Measurements from ENCODE around the gene CDK4.
A peak's percentile ranks its signal among the peaks of the same experiment; 100 is the strongest.

CDK4 gene

GRCh38 chr12:57745485-57745881, 6.6 kb downstream of the CDK4 start:
- ChIA-PET POLR2A (interaction anchor here (0.6 to 3.0 kb wide), 13 partner anchors 10 to 225 kb away, joined by 3 to 42 read pairs (median 4); partner anchors contain the start of genes ARHGEF25, CYP27B1, DDIT3 and MARCHF9), CTCF (interaction anchor here (0.6 kb wide), 1 partner anchor 91 kb away, joined by 5 read pairs; no protein-coding TSS in a partner anchor)
- no peak for TF ChIP-seq FOXK2 (IDR thresholded peaks at IDR 0.05)
- TF ChIP-seq L3MBTL2 (conservative IDR thresholded peaks at IDR 0.05): no peak
- TF ChIP-seq TARDBP (IDR thresholded peaks at IDR 0.05): no peak
- no peak for TF ChIP-seq HDGF (IDR thresholded peaks at IDR 0.05; ENCODE audit: borderline replicate concordance)
- TF ChIP-seq CTBP1 (IDR thresholded peaks at IDR 0.05; ENCODE audit: borderline replicate concordance): no peak
- no peak for TF ChIP-seq LEF1 (IDR thresholded peaks at IDR 0.05; ENCODE audit: borderline replicate concordance)
- no peak for TF ChIP-seq FOXM1 (IDR thresholded peaks at IDR 0.05; ENCODE audit: borderline replicate concordance)
- TF ChIP-seq ELF4 (IDR thresholded peaks at IDR 0.05): no peak
- TF ChIP-seq SUZ12 (IDR thresholded peaks at IDR 0.05): no peak
- TF ChIP-seq NFRKB (IDR thresholded peaks at IDR 0.05): no peak
- no peak for TF ChIP-seq FOXA1 (IDR thresholded peaks at IDR 0.05)
- no peak for TF ChIP-seq BHLHE40 (IDR thresholded peaks at IDR 0.05; ENCODE audit: borderline replicate concordance)
- no peak for TF ChIP-seq SP1 (IDR thresholded peaks at IDR 0.05)
- TF ChIP-seq PKNOX1 (IDR thresholded peaks at IDR 0.05): no peak
- no peak for TF ChIP-seq ZNF384 (IDR thresholded peaks at IDR 0.05)
- TF ChIP-seq ARNT (IDR thresholded peaks at IDR 0.05): no peak
- DNase-seq (ENCODE audit: extremely low spot score): no peak

- DNase-seq (ENCODE audit: extremely low spot score): peak; percentile 92
- POLR2A ChIA-PET: interaction anchor here (0.6 to 3.0 kb wide), 19 partner anchors 9 to 286 kb away, joined by 3 to 42 read pairs (median 5); partner anchors contain the start of genes ARHGEF25, CYP27B1, DCTN2 and DDIT3
- TF ChIP-seq ARNT (IDR thresholded peaks at IDR 0.05): no peak
- peak; percentile 99 for TF ChIP-seq PKNOX1 (IDR thresholded peaks at IDR 0.05)
- no peak for TF ChIP-seq TARDBP (IDR thresholded peaks at IDR 0.05)
- TF ChIP-seq FOXA1 (IDR thresholded peaks at IDR 0.05): no peak
- no peak for TF ChIP-seq HDGF (IDR thresholded peaks at IDR 0.05; ENCODE audit: borderline replicate concordance)
- TF ChIP-seq LEF1 (IDR thresholded peaks at IDR 0.05; ENCODE audit: borderline replicate concordance): no peak
- TF ChIP-seq SP1 (IDR thresholded peaks at IDR 0.05): no peak
- TF ChIP-seq ELF4 (IDR thresholded peaks at IDR 0.05): 0 out of 2 replicates have a peak, but pooled peaks have one; percentile 17
- no peak for TF ChIP-seq L3MBTL2 (conservative IDR thresholded peaks at IDR 0.05)
- TF ChIP-seq BHLHE40 (IDR thresholded peaks at IDR 0.05; ENCODE audit: borderline replicate concordance): no peak
- TF ChIP-seq SUZ12 (IDR thresholded peaks at IDR 0.05): no peak
- CTCF ChIA-PET: interaction anchor here (0.6 to 1.1 kb wide), 3 partner anchors 12 to 161 kb away, joined by 4 to 5 read pairs (median 5); no protein-coding TSS in a partner anchor
Observed at GRCh38 chr12:57744777-57745484, 7.2 kb downstream of the CDK4 start, which contains the start of gene TSPAN31. Gene TSPAN31 (plus strand): TSS chr12:57745039. CDS start chr12:57745155, 116 bp downstream.

GRCh38 chr12:57744194-57744776, 7.8 kb downstream of the CDK4 start:
- ChIA-PET POLR2A (interaction anchor here (0.8 to 3.0 kb wide), 18 partner anchors 10 to 285 kb away, joined by 3 to 42 read pairs (median 5); partner anchors contain the start of genes CYP27B1, DCTN2, DDIT3 and EEF1AKMT3), CTCF (interaction anchor here (1.0 to 1.1 kb wide), 2 partner anchors 13 to 161 kb away, joined by 4 to 5 read pairs; no protein-coding TSS in a partner anchor)
- DNase-seq (ENCODE audit: extremely low spot score): peak; percentile 74

GRCh38 chr12:57743769-57744168, 8.3 kb downstream of the CDK4 start:
- no peak for TF ChIP-seq TARDBP (IDR thresholded peaks at IDR 0.05)
- no peak for TF ChIP-seq FOXK2 (IDR thresholded peaks at IDR 0.05)
- no peak for TF ChIP-seq ARNT (IDR thresholded peaks at IDR 0.05)
- TF ChIP-seq L3MBTL2 (conservative IDR thresholded peaks at IDR 0.05): no peak
- TF ChIP-seq HDGF (IDR thresholded peaks at IDR 0.05; ENCODE audit: borderline replicate concordance): no peak
- TF ChIP-seq BHLHE40 (IDR thresholded peaks at IDR 0.05; ENCODE audit: borderline replicate concordance): no peak
- TF ChIP-seq SP1 (IDR thresholded peaks at IDR 0.05): no peak
- no peak for TF ChIP-seq SUZ12 (IDR thresholded peaks at IDR 0.05)
- no peak for TF ChIP-seq LEF1 (IDR thresholded peaks at IDR 0.05; ENCODE audit: borderline replicate concordance)
- TF ChIP-seq CTBP1 (IDR thresholded peaks at IDR 0.05; ENCODE audit: borderline replicate concordance): no peak
- TF ChIP-seq FOXM1 (IDR thresholded peaks at IDR 0.05; ENCODE audit: borderline replicate concordance): no peak
- no peak for TF ChIP-seq ELF4 (IDR thresholded peaks at IDR 0.05)
- TF ChIP-seq PKNOX1 (IDR thresholded peaks at IDR 0.05): no peak
- no peak for TF ChIP-seq NFRKB (IDR thresholded peaks at IDR 0.05)
- TF ChIP-seq ZNF384 (IDR thresholded peaks at IDR 0.05): no peak
- no peak for TF ChIP-seq FOXA1 (IDR thresholded peaks at IDR 0.05)
- CTCF ChIA-PET: no interaction called here
- DNase-seq (ENCODE audit: extremely low spot score): no peak
- POLR2A ChIA-PET: interaction anchor here (0.9 to 3.0 kb wide), 9 partner anchors 10 to 197 kb away, joined by 4 to 42 read pairs (median 5); partner anchors contain the start of genes CYP27B1, DCTN2 and MARCHF9

More at GRCh38 chr12:57744194-57744776, 7.8 kb downstream of the CDK4 start:
- TF ChIP-seq CTBP1 (IDR thresholded peaks at IDR 0.05; ENCODE audit: borderline replicate concordance) (peak; percentile 10; the same call in 1 of the 2 replicates), TARDBP (IDR thresholded peaks at IDR 0.05) (peak; percentile 84), NFRKB (IDR thresholded peaks at IDR 0.05) (no peak), HDGF (IDR thresholded peaks at IDR 0.05; ENCODE audit: borderline replicate concordance) (no peak)

Measured in HEK293T (cell line).